NCI-H1105 (cell line): ENCODE results near the gene MTHFD2L.
A peak's percentile ranks its signal among the peaks of the same experiment; 100 is the strongest.
"Not testable (repeated sequence)": the region's sequence is repeated elsewhere in the genome, so short reads cannot be mapped to it uniquely, and the experiment has no call there.

Experiments
- DNase-seq: peaks from one replicate; lab custom pipeline; 2025; lab: John Stamatoyannopoulos, UW

MTHFD2L gene

GRCh38 chr4:74189331-74190043, 31.6 kb downstream of the MTHFD2L start:
- DNase-seq = peak; percentile 10

GRCh38 chr4:74190332-74190731, 32.4 kb downstream of the MTHFD2L start:
- no peak for DNase-seq

DNA sequence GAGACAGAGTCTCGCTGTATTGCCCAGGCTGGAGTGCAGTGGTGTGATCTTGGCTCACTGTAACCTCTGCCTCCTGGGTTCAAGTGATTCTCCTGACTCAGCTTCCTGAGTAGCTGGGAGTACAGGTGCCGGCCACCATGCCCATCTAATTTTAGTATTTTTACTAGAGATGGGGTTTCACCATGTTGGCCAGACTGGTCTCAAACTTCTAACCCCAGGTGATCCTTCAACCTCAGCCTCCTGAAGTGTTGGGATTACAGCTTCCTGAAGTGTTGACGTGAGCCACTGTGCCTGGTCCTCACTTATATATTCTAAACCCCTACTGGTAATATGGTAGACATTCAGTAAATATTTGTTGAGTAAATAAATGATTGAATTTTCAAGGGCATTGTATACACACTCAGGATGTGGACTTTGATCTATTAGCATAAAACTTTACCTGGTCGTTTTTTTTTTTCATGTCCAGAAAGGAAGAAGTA, 33.0 kb downstream of the MTHFD2L start:
- no peak for DNase-seq

GRCh38 chr4:74197080-74197479, 39.2 kb downstream of the MTHFD2L start:
- DNase-seq = no peak

- DNase-seq = no peak
These were observed 44.2 kb downstream of the MTHFD2L start for GRCh38 chr4:74202062-74202586.

DNA sequence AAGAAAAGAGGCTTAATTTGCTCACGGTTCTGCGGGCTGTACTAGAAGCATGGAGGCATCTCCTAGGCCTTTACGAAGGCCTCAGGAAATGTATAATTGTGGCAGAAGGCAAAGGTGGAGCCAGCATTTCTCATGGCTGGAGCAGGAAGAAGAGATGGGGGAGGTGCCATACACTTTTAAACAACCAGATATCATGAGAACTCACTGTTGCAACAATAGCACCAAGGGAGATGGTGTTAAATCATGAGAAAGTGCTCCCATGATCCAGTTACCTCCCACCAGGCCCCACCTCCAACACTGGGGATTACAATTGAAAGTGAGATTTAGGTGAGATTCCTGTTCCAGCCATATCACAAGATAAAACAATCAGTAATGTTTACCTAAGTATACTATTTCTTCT, 45.5 kb downstream of the MTHFD2L start:
- no peak for DNase-seq

DNA sequence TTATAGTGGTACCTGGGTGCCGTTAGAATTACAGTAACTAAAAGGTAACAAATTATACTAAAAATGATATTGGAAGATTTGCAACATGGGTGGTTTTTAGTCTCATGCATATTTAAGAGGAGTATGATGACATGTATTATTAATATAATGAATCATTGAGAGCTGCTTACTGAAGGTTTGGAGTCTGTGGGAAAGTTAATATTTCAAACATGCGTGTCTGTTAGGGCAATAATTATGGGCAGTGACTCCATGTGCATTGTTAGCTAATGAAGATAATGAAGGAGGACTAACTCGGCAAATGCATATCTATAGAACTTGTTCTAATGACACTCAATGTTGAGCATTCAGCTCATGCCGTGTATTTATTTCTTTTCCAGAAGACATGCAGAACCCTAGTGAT, 47.1 kb downstream of the MTHFD2L start:
- no peak for DNase-seq

- no peak for DNase-seq
These were observed 47.6 kb downstream of the MTHFD2L start for GRCh38 chr4:74205559-74205958.

DNA sequence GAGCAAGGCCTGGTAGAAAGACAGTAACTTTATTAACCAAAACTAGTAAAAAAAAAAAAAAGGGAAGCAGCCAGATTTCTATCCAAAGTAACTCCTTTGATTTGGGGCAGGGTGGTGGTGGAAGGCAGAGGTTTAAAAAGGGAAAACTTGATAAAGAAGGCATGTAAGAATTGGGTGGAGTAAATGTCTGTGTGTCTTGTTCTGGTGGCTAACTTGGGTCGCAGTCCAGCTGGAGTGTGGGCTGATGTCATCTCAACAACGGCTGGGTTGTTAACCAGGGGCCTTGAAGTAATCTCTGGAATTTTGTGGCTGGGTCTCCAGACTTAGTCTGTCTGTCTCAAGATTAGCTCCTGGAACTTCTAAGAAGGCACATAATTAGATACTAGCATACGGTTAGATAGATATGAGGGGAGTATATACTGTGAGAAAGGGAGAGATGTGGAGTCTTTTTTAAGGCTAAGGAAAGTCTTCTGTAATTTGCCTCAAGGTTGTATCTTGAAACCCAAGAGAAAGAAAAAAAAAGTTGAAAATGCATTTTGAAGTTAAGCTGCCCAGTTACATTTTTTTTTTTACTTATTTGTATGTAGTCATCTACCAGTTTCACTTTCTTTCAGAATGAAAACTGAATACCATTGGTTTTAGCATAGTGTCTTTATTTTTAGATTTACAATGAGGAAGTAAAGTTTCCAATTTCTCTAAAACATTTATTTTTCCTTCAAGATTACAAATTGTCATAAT, 48.3 kb downstream of the MTHFD2L start:
- no peak for DNase-seq

GRCh38 chr4:74214457-74215159, 56.7 kb downstream of the MTHFD2L start:
- not testable (repeated sequence) for DNase-seq

- not testable (repeated sequence) for DNase-seq
These were observed 57.3 kb downstream of the MTHFD2L start for GRCh38 chr4:74215236-74215635.

GRCh38 chr4:74217365-74217764, 59.4 kb downstream of the MTHFD2L start:
- no peak for DNase-seq

- DNase-seq = no peak
These were observed 60.3 kb downstream of the MTHFD2L start for GRCh38 chr4:74218201-74218600.

- DNase-seq = no peak
These were observed 61.3 kb downstream of the MTHFD2L start for GRCh38 chr4:74219240-74219639.

- DNase-seq = no peak
These were observed 65.2 kb downstream of the MTHFD2L start for GRCh38 chr4:74223098-74223497.

DNA sequence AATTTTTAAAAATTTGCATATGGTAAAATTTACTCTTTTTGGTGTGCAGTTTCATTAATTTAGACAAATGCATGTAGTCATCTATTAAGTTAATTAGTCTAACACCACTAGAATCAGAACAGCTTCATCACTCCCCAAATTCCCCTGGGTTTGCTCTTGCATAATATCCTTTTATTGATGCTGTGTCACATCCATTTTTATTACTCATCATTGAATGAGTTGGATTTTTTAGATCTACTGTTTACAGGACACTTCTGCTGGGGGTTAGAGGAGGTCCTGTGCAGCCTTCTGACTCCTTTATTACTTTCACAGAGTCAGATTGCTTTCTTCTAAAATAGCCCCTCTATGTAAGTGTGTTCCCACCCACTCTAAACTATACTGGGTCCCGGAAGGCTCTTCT, 65.9 kb downstream of the MTHFD2L start:
- DNase-seq = no peak

DNA sequence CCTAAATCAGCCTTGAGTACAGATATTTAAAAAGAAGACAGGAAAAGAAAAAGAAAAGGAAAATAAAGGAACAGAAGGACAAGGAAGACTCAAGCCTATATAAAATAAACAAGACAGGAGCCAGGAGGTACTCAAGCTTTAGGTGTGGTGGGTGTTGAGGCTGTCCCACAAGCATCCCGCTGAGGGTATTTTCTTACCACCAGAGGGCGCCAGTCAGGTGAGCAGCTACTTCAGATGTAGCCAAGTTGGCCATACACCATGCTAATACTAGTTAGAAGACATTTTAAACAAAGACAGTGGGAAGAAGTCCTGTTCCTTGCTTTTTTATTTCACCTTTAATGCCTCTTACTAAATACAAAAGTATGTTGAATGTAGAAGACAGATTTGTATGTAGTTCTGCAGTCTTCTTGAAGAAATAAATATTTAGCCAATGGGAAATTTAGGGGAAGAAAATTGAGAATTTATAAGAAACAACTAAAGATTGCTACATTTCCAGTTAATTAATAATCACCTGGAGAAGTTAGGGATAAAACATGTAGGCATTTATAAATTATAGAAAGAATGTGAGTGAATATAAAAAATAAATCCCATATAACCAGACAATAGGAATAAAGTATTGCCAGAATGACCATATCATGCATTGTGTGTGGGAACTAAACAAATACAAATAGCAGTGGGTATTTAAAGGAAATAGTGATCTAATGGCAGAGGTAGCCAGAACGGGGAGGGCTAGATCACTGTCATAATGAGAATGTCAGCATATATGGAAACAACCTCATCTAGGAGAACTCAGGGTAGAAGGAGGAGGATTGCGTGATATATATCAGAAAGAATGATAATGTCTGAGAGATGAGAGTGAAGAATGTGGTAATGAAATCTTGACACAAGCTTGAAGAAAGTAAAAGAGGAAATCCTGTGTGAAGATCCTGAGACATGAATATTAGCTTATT, 71.0 kb downstream of the MTHFD2L start:
- peak; percentile 10 for DNase-seq

DNA sequence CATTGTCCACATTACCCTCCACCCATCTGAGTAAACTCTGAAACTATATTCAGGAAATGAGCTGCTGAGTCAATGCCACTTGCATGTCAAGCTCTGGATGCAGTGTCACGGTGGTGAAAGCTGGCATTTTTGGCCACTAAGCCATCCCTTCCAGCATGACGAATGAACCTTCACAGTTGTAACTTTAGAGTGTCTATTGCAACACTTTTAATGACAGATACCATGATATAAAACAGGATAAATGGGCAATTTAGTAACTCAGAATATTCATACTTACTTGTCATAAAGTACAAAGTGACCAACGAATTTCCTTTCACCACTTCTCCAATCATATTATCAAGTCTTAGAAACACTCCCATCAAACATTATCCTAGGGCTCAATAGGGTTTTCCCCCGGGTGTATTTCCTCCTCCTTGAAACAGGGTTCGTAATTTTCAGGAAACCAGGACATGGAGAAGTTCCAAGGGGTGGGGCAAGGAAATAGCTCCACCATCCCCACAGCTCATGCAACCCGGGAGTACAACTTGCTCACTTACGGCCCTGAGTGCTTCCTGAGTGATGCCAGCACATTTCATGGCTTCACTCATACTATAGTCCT, 73.1 kb downstream of the MTHFD2L start:
- no peak for DNase-seq

DNA sequence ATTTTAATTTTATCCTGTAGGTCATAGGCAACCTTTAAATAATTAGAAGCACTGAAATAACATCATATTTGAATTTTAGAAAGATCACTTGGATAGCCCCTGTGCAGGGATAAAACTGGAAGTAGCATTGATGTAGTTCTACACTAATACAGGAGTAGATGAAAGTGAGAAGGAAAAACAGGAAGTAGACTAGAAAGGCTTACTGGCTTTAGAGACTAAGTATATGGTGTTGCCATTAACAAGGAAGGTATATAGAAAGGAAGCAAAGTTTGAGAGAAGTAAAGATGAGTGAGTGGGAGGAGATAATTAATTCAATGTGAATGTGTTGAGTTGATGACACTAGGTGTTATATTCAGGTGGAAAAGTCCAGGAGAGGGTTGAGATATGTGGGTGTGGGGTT, 77.2 kb downstream of the MTHFD2L start:
- no peak for DNase-seq

- DNase-seq = no peak
These were observed 79.6 kb downstream of the MTHFD2L start for GRCh38 chr4:74237425-74237966.

DNA sequence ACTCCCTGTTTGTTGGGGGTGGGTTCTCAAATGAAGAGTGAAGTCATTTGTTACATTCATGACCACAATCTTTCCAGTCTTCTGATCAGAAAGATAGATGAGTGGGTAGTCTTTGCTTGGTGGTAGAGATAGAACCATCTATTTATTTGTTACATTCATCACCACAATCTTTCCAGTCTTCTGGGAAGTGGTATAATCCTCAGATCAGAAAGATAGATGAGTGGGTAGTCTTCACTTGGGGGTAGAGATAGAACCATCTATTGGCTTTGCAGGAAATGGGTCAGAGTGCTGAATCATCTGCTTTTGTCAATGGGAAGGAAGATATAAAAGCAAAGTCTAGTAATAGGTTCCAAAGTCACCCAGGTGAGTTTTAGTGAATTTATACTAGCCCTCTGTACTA, 86.1 kb downstream of the MTHFD2L start:
- no peak for DNase-seq
